ENCODE data around the gene CACNA1H.
"Not testable (repeated sequence)": the region's sequence is repeated elsewhere in the genome, so short reads cannot be mapped to it uniquely, and the experiment has no call there.

Gene CACNA1H

DNA sequence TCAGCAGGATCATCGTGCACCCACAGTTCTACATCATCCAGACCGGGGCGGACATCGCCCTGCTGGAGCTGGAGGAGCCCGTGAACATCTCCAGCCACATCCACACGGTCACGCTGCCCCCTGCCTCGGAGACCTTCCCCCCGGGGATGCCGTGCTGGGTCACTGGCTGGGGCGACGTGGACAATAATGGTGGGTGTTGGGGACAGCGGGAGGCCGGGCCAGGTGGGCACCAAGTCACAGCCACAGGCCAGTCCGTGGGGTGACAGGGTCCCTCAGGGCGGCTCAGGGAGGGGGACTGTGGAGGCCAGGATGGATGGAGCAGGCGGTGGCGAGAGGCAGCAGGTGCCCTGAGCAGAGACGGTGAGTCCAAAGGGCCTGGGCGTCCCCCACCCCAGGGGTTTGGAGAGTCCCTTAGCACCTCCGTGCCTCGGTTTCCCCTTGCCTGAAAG, 104.0 kb downstream of the CACNA1H start:
- no peak for DNase-seq

DNA sequence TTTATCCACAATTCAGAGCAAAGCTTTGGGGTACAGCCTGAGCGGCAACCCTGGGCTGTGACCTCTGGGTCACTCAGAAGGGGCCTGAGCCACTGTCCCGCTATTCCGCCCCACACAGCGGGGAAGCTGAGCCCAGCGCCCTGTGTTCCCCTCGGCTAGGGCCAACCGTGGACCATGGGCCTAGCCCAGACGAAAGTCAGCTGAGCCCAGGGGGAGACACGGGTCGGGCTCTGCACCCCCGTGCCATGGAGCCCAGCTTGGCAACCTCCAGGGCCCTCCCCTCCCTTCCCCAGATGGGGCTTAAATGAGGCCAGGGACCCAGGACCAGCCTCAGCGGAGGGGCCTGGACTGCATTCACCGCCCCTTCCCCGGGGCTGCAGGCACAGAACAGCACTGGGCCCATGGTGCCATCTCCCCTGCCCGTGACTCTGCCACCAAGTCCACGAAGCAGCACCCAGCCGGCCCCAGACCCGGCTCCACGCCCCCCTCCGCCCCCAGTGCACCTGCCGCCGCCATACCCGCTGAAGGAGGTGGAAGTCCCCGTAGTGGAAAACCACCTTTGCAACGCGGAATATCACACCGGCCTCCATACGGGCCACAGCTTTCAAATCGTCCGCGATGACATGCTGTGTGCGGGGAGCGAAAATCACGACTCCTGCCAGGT, 104.8 kb downstream of the CACNA1H start:
- no peak for DNase-seq

DNA sequence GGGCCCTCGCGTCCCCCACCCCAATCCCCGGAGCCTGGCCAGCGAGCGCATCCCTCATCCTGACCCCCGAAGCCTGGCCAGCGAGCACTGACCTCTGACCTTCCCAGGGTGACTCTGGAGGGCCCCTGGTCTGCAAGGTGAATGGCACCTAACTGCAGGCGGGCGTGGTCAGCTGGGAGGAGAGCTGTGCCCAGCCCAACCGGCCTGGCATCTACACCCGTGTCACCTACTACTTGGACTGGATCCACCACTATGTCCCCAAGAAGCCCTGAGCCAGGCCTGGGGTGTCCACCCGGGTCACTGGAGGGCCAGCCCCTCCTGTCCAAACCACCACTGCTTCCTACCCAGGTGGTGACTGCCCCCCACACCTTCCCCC, 105.3 kb downstream of the CACNA1H start:
- DNase-seq: no peak

DNA sequence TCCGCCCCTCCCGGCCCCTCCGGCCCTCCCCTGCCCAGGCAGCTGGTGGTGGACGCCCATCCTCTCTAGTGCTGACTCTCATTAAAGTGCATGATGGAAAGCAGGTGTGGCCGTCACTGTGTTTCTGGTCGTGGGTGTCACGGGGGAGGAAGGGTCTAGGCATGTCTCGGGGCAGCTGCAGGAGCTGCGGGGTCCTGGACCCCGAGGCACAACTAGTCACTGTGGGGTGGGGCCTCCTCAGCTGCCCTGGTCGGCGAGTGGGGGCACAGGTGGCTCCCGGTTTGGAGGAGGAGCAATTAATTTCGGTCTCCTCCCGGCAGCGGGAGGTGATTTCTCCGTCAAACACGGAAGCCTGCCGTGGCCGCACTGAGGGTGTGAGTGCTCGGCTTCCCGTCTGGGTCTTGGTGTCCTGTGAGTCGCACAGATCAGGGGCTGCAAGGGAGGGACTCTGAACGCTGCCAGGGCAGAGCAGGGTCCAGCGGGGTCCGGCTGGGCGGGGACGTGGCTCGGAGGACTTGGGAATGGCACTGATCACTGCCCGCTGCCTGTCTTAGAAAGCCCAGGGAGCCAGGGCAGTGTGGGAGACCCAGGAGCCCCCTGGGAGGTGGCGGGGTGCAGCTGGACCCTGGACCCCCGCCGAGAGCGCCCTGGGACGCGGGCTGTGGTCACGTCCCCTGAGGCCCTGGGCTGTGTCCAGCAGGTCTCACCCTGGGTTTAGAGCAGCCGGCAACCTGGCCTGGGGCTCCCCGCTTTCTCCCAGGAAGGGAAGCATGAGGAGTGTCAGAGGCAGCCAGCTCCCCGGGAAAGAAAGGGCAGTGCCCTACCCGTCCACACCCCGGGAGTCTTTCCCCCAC, 106.2 kb downstream of the CACNA1H start:
- DNase-seq: peak; percentile 12

DNA sequence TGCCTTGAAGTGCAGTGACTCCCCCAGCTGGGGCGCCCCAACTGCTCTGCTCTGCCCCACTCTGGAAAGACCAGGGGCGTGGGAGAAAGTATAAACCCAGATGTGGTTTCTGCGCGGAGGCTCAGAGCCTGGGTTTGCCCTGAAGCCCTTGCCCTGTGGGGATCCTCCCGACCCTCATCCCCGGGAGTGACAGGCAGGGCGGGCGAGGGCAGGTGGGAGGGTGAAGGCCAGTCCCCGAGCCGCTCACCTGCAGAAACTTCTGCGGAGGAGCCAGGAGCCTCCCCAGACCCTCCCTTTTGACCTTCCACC, 106.8 kb downstream of the CACNA1H start:
- DNase-seq: no peak

DNA sequence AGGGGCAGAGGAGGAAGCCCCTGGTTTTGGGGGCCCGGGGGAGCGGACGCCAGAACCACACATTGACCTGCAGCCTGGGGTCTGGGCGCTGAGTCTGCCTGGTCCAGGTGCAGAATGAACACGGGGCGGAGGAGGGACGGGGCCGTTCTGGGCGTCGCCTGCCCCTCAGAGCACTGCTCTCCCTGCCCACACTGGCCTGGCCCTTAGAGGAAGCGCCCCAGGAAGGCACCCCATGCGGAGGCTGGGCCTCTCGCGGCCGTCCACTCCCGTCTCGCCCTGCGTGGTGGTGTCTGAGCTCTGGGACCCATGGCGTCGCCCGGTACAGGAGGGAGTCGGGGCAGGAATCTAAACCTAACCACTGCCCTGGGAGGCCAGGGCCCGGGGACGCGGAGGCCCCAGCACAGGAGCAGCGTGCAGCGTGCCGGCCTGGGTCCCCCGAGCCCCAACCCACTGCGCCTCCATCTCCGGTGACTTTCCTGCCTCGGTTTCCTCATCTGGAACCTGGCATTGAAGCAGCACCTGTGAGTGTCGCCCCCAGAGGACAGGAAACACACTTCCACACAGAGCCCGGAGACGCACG, 107.3 kb downstream of the CACNA1H start:
- no peak for DNase-seq

DNA sequence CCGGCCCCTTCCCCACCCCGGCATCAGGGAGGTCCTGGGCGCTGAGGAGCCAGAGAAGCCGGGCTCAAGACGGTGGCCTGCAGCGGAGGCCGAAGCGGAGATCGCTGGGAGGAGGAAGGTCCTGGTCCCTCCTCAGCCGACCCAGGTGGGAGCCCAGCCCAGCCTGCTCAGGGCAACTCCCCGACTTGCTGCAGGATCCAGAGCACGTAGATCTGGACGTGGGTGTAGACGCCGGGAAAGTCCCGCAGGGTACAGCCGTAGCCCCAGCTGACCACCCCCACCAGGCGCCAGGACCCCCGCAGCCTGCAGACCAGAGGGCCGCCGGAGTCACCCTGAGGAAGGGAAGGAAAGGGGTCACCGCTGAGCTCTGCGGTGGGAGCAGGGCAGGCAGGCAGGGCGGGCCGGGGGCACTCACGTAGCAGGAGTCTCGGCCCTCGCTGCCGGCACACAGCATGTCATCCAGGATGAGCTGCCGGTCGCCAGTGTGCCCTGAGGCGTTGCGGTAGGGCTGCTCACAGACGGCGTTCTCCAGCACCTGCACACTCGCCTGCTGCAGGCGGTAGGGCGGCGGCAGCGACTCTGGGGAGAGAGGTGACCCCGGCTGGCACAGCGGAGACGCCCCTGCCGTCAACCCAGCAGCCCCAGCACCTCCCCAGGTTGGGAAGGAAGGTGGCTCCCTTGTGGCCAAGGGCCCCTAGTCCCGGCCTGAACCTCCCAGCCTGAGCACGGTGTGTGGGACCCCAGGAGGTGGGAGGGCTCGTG, 108.4 kb downstream of the CACNA1H start:
- DNase-seq: no peak

DNA sequence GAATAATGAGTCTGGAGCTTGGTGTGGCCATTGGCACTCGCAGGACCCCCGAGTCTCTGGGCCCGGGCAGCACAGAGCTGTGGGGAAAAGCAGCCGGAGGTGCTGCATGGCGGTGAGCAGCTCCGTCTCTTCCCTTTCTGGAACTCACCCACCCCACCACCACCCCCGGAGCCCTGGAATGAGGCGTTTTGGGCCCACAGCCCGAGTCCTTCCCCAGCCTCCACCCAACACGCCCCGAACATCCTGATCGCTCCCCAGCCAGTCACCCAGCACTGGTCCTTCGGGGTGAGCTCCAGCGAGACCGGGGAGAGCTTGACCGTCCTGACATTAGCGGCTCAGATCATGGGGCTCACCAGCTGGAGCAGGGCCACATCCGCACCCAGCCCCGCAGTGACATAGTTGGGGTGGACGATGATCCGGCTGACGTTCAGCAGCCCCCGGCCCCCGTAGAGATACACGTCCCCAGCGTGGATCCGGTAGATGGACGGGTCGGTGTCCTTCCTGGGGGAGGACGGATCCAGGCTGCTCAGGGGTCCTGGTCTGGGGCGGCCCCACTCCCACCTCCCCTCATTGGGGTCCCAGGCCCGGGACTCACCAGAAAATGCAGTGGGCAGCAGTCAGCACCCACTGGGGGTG, 109.4 kb downstream of the CACNA1H start:
- DNase-seq: no peak

DNA sequence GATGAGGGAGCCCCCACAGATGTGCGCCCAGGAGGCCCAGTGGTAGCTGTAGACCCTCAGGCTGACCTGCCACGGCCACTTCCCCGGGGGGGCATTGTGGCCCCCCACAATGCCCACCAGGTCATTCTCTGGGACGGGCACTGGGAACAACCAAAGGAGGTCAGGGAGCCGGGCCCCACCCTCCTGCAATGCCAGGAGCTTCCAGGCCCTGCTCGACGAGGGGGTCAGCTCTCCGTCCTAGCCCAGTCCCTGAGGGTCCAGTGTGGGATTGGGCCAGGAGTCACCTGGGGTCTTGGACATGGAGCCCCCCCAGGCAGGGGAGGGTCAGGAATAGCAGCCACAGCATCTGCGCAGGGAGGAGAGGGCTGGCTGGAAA, 109.9 kb downstream of the CACNA1H start:
- no peak for DNase-seq

DNA sequence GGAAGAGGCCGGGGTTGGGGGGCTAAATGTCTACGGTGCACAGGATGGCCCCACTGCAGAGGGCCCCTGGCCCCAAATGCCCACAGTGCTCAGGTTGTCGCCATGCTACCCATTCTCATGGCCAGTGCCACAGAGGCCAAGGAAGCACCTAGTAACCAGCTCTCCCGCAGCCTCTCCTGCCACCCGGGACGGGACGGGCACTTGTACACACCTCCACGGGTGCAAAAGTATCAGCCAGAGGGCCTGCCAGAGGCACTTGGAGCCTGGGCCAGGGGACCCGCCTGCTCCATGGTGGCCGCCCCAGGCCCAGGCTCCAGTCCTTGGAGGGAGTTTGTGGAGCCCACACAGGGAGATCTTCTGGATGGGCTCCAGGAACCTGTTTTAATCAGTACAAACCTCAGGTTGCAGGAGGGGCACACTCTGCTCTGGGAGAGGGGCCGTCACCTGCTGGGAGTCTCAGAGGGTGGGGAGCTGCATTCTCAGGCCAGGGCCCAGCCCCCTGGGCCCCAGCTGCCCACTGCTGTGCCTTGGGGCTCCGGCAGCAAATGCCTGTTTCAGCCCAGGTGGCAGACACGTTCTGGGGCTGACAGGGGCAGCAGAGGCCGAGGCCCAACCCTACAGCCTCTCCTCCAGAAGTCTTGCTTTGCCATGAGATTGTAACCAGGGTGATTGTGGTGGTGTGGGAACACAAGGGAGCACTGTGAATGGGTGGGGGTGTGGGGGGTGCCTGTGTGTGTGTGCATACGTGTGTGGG, 110.9 kb downstream of the CACNA1H start:
- no peak for DNase-seq

DNA sequence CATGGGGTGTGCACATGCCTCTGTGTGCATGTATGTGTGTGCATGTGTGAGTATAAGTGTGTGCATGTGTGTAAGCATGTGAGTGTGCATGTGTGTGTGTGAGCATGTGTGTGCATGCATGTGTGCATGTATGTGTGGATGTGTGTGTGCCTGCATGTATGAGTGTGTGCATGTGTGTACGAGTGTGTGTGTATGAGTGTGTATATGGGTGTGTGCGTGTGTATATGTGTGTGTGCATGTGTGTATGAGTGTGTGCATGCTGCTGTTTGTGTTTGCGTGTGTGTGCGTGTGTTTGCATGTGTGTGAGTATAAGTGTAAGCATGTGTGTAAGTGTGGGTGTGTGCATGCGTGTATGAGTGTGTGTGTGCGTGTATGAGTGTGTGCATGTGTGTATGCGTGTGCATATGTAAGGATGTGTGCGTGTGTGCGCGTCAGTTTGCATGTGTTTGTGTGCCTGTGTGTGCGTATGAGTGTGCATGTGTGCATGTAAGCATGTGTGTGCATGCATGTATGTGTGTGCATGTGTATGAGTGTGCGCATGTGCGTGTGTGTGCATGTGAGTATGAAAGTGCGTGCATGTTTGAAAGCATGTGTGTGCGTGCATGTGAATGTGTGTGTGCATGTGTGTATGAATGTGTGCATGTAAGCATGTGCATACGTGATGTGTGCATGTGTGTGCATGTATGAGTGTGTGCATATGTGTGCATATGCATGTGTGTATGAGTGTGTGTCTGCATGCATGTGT, 111.6 kb downstream of the CACNA1H start:
- no peak for DNase-seq

DNA sequence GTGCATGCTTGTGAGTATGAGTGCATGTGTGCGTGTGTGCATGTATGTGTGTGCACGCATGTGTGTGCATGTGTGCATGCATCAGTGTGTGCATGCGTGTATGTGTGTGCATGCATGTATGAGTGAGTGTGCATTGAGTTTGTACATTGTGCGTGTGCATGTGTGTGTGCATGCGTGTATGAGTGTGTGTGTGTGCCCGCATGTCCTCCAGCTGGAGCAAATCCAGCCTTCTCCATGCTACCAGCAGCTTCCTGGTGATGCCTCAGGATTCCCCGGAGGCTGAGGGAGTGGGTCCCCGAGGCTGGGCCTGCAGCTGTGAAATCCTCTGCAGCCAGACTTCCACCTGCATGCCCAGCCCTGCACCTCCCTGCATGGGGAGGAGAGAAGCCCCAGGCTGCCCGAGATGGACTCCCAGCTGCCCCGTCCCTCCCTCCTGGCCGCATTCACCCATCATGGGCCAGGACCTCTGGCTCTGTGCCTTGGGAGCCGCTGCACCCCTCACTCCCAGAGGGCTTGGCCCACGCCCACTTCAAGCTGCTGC, 112.3 kb downstream of the CACNA1H start:
- DNase-seq: no peak

DNA sequence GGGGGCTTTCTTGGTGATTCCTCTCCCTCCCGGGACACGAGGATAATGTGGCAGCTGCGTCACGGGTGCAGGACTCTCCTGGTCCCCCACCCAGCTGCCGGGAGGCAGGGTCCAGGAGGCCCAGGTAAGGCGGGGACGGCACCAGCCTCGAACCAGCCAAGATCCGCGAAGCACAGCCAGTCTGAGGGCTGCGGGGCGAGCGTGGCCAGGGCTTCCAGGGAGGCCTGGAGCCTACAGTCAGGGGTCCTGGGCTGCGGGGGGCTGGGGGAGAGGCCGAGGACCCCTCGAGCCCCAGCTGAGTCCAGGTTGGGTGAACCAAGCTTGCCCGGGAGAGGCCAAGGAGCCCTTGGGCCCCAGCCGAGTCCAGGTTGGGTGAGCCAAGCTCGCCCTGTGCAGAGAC, 112.9 kb downstream of the CACNA1H start:
- no peak for DNase-seq

DNA sequence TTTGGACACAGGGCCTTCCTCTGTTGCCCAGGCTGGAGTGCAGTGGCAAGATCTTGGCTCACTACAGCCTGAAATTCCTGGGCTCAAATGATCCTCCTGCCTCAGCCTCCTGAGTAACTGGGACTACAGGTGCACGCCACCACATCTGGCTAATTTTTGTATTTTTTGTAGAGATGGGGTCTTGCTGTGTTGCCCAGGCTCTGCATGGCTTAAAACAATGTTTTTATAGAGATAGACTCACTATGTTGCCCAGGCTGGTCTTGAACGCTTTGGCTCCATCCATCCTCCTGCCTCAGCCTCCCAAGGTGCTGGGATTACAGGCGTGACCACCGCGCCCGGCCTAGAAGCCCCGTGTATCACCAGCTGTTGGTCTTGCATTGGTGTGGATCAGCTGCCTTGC, 116.5 kb downstream of the CACNA1H start:
- not testable (repeated sequence) for DNase-seq

DNA sequence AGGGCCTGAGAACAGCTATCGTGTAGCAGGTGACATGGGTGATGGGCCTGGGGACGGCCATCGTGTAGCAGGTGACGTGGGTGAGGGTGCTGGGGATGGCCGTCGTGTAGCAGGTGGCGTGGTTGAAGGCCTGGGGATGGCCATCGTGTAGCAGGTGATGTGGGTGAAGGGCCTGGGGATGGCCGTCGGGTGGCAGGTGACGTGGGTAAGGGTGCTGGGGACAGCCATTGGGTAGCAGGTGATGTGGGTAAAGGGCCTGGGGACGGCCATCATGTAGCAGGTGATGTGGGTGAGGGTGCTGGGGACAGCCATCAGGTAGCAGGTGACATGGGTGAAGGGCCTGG, 118.4 kb downstream of the CACNA1H start:
- DNase-seq: no peak
